ENCODE measurements around the gene MPRIP.
"Not testable (repeated sequence)": the region's sequence is repeated elsewhere in the genome, so short reads cannot be mapped to it uniquely, and the experiment has no call there.

The MPRIP gene

DNA sequence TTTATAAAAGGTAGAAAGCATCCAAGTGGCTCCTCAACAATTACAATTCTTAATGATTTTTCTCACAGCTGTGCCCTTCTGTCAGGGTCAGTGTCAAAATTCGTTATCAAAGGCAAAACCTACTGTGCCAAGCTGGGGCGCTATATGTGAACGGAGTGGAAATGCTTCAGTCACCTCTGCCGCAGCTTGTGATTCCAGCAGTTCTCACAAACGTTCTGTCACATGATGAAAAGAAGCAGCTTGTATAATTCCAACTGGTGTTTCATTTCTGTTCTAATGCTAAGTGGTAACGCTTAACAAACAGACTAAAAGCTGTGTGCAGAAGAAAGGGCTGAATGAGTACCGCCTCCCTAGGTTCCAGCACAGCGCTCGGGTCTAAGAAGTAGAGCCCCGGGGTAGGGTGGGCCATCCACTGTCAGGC lies 149.7 kb downstream of the MPRIP start:
- no peak for DNase-seq

GRCh38 chr17:17195466-17195865 lies 153.2 kb downstream of the MPRIP start:
- not testable (repeated sequence) for DNase-seq

DNA sequence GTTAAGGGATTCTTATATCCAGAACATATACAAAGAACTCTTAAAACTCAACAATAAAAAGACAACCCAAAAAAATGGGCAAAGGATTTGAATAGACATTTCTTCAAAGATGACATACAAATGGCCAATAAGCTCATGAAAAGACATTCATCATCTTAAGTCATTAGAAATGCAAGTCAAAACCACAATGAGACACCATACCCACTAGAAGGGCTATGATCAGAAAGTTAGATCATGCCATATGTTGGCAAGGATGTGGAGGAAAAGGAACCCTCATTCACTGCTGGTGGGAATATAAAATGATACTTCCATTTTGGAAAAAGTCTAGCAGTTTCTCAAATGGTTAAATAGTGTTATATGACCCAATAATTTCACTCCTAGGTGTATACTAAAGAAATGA lies 154.5 kb downstream of the MPRIP start:
- DNase-seq = no peak

GRCh38 chr17:17198281-17198680 lies 156.0 kb downstream of the MPRIP start:
- no peak for DNase-seq

- DNase-seq = no peak
These were observed 158.1 kb downstream of the MPRIP start for GRCh38 chr17:17200311-17200710.

- no peak for DNase-seq
These were observed 158.6 kb downstream of the MPRIP start for GRCh38 chr17:17200831-17201230.

DNA sequence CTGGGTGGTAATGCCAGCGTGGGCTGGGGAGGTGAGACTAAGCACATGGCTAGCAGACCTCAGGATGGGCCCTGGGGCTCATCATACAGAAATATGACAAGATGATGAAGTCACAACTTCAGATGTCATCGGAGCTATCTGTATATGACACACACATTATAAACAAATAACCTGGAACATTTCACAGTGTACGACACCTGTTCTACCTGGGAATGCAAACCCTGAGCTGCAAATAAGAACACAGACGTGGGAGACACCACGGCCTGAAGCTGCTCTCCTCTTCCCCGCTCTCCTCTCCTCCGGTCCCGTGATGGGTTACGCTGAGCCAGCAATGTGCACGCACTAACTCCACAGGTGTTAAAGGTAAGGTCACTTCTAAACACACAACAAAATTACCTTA lies 159.0 kb downstream of the MPRIP start:
- DNase-seq = no peak

GRCh38 chr17:17201907-17202306 lies 159.7 kb downstream of the MPRIP start:
- DNase-seq = no peak

DNA sequence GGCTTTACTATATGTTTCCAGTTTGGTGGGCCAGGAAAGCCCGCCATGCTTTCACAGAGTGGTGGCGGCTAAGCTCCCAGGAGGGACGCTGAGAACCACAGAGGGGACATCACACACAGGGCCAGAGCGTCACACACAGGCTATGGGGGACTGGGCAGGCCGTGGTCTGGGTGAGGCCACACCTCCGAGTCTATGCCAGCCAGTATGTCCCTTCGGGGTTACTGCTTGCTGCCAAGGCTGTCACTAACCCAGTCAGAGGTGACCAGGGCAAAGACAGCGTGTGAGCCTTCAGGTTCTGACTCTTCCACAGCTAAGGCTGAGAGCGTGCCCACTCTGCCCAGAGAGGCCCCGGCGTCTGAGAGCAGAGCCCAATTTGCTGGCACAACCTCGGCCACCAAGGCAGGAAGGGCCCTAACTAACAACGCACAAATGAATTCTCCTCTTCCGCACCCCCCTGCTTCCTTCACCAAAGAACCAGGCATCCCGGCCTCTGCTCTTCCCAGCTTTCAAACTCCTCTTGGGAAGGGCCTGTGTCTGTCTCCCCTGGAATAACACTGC lies 161.0 kb downstream of the MPRIP start:
- no peak for DNase-seq

- no peak for DNase-seq
These were observed 161.9 kb downstream of the MPRIP start for GRCh38 chr17:17204041-17204591.

- DNase-seq = no peak
These were observed 162.5 kb downstream of the MPRIP start for GRCh38 chr17:17204635-17205231.

GRCh38 chr17:17205368-17206123 lies 163.3 kb downstream of the MPRIP start:
- DNase-seq = no peak

DNA sequence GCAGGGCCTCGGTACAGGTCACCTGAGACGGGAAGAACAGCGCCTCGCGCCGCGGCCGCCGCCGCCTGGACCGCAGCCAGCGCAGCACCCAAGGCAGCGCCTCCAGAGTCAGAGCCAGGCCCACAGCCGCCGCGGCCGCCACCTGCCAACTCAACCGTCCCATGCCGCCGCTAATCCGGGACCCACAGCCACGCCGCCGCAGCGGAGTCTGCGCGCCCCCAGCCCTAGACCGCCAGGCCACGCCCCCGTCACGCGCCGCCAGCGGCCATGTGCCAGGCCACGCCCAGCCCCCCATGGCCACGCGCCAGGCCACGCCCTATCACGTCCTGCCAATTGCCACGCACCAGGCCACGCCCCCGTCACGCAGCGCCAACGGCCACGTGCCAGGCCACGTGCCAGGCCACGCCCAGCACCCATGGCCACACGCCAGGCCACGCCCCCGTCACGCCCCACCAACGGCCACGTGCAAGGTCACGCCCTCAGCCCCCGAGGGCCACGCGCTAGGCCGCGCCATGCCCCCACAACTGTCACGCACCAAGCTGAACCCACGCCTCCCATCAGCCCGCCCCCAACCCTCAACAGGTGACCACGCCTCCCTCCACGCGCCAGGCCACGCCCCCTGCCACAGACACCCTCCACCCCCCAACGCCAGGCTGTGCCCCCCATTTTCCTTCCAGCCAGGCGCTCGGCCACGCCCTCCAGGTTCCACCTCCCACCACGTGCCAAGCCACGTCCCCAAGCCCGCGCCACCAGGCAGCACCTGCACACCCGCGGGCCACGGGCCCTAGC lies 164.1 kb downstream of the MPRIP start, which contains the start of gene PLD6:
Gene PLD6, minus strand, starts transcription at position 210 of the 789 bp plus-strand sequence. Its CDS starts 47 bp downstream, at position 163.
- DNase-seq = peak; percentile 8

GRCh38 chr17:17206913-17207335 lies 164.7 kb downstream of the MPRIP start:
- DNase-seq = no peak

DNA sequence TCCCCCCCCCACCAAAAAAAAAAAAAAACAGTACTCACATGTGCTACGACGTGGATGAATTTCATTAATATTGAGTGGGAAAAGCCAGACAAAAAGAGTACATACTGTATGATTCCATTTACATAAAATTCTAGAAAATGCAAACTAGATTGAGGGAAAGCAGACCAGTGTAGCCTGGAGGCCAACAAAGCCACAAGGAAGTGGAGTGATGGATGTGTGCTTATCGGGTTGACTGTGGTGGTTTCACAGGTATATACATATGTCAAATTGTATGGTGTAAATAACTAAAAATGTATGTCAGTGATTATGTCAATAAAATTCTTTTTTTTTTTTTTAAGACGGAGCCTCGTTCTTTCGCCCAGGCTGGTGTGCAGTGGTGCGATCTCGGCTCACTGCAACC lies 165.7 kb downstream of the MPRIP start:
- no peak for DNase-seq

- no peak for DNase-seq
These were observed 171.5 kb downstream of the MPRIP start for GRCh38 chr17:17213775-17214174.

DNA sequence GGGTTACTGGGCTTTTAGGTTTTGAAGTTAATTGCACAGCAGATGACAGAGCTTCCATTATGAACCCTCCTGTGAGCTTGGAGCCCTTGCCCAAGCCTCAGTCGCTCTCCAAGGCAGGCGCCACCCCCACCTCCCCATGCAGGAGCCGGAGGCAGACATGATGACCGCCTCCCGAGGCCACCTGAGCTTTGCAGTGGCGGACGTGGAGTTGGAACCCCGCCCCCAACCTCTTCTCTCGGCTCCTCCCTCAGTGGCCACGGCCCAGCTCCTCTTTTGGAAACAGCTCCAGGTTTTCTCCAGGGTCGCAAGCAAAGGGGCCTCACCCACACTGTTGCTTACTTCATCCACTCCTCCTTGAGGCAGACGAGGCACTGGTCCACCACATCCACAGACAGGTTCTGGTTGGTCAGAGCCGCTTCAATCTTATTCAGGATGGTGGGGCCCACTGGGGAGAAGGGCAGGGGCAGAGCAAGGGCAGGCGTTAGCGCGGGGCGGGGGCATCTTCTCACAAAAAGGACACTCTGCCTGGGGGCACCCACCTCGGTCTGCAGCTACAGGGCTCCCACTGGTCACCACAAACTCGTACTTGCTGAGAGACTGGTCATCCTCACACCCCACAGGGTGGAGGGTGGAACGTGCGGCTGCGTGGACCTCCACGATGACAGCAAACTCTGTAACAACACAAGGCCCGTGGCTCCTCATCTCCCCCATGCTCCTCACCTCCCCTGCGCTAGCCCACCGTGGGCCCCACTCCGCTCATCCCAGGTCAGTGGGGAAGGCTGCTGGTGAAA lies 172.6 kb downstream of the MPRIP start:
- no peak for DNase-seq

- DNase-seq = no peak
These were observed 173.3 kb downstream of the MPRIP start for GRCh38 chr17:17215575-17215974.

DNA sequence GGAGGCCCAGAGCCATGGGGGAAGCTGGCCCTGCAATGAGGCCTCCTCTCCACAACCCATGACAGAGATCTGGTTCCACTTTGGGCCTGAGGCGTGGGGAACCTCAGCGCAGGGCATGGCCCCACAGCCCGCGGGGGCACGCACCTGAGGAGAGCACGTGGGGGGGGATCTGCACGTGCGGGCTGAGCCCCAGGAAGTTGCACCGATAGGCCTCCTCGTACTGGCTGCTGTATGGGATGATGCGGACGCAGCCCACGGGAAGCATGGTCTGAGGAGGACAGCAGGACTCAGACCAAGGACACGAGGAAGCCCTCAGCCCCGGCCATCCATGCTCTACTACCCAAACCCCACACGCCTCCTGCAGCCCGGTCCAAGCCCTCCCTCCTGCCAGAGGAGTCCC lies 174.0 kb downstream of the MPRIP start:
- DNase-seq = no peak

DNA sequence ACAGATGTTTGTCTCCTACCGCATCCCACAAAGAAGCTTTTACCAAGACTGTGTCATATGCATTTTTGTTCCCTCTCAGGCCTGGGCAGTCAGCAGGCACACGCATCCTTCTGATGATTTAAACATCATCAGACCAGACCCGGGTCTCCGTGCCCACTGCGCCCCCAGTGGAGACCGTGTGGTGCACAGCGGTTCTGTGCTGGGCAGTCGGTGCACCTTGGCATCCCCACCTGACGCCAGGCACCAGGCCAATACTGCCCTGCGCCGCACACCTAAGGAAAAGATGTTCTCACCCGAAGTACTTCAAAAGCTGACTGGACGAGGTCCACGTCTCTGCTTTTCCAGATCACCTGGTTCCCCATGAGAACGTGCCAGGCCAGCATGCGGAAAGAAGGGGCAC lies 174.5 kb downstream of the MPRIP start:
- no peak for DNase-seq

DNA sequence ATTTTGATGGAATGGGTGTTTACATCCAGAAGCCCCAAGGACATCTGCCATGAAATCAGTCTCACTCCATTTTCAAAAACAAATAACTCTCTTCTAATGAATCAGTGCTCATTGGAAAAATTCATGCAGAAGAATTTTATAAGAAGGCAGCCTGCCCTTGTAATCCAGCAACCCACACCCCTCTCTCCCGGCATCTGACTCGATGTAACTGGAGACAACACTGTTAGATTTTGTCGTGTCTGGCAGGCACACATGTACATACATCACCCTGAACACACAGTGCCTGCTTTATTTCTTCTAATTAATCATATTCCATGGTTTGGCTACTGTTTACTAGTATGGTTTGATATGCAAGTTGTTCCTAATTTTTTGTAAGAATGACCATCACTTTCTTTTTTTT lies 175.7 kb downstream of the MPRIP start:
- no peak for DNase-seq

DNA sequence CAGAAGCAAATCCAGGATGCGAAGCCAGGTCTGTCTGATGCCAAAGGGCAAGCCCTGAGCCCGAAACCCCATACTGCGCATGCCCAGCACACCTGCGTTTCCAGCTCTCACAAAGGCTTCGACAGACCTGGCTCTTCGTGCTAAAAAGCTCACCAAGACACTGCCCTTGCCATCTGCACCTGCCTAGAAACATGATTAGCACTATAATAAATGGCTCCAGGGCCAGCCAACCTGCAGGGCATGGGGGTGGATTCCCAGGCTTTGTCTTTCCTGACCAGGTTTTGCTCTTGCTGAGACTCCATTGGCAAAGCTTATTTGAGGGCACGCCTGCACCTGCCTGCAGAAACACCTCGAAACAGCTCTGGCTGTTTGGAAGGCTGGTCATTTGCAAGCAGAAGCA lies 178.3 kb downstream of the MPRIP start:
- no peak for DNase-seq

Data from NCI-H524 treated with DMSO at 0.1 percent for 48 hours (cell line).